ENCODE data around the gene STARD7.

Gene STARD7

DNA sequence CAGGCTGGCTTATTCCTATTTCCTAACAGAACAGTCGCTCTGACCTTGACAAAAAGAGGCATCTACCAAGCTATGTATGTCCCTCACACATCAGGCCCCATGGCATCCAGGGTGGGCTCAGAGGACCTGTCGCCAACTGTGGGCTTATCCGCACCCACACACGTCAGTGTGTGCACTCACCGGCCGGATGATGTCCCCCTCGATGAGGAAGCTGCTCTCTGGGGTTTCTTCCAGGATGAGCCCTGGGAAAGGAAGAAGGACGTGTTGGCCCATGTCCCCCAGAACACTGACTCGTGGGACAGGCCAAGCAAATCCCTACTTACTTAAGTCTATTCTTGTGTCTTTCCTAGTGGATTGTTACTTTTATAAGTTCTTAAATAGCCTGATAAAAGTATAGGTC lies 73.5 kb downstream of the STARD7 start:
- Histone ChIP-seq H3K27me3 (ENCODE audit: insufficient read depth, low read depth) (no peaks in the 10 kb centered on the region), H2AFZ (ENCODE audit: low read depth) (no peak overlapping the region), H3K79me2 (ENCODE audit: insufficient read depth, low read depth) (no peaks in the 10 kb centered on the region), H4K20me1 (ENCODE audit: insufficient read depth) (no peaks in the 10 kb centered on the region), H3K27ac (no peak overlapping the region), H3K36me3 (ENCODE audit: insufficient read depth) (no peaks in the 10 kb centered on the region), H3K4me3 (IDR thresholded peaks at IDR 0.05; ENCODE audit: insufficient read depth, low read depth, low read length) (no peak overlapping the region), H3K4me2 (no peak overlapping the region), H3K9ac (no peak overlapping the region), H3K4me1 (ENCODE audit: low read depth, poor library complexity, severe bottlenecking) (peaks cover 18% of the 10 kb centered on the region)
- no peak for TF ChIP-seq CTCF (conservative IDR thresholded peaks at IDR 0.05; ENCODE audit: low read depth, low read length)

Measured in KMS-11 (cell line).